ENCODE data around the gene THBS1.

THBS1 gene

DNA sequence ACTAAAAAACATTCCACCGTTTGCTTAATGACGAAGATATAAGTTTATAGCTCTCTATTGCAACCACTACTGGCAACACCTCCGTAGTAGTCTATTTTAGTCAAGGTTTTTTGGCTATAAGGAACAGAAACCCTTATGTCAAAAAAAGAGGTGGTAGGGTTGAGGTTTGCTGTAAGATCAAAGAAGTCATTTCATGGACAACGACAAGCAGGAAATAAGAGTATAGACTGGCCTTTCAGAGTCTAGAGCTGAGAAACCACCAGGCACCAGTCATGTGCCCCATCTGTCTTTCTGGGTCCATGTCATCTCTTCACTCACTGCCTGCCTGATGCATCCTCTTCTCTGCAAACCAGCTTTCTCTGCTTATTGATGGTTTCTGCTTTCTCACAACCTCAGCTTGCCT is 42.7 kb downstream of the THBS1 start:
- Histone ChIP-seq H3K27ac (no peak overlapping the region), H3K4me3 (ENCODE audit: low read depth, low read length) (no peak overlapping the region), H3K27me3 (ENCODE audit: insufficient read depth, low read depth, severe bottlenecking) (no peaks in the 10 kb centered on the region), H3K36me3 (no peaks in the 10 kb centered on the region), H3K9me3 (ENCODE audit: severe bottlenecking) (no peaks in the 10 kb centered on the region)
- no peak for TF ChIP-seq CTCF (IDR thresholded peaks at IDR 0.05; ENCODE audit: low read depth, low read length)
- DNase-seq, result no peak

GRCh38 chr15:39624806-39625205 is 43.9 kb downstream of the THBS1 start:
- no peak for TF ChIP-seq CTCF (IDR thresholded peaks at IDR 0.05; ENCODE audit: low read depth, low read length)
- Histone ChIP-seq H3K4me3 (ENCODE audit: low read depth, low read length) (no peak overlapping the region), H3K27me3 (ENCODE audit: insufficient read depth, low read depth, severe bottlenecking) (no peaks in the 10 kb centered on the region), H3K36me3 (no peaks in the 10 kb centered on the region), H3K27ac (no peak overlapping the region), H3K9me3 (ENCODE audit: severe bottlenecking) (no peaks in the 10 kb centered on the region)
- no peak for DNase-seq

DNA sequence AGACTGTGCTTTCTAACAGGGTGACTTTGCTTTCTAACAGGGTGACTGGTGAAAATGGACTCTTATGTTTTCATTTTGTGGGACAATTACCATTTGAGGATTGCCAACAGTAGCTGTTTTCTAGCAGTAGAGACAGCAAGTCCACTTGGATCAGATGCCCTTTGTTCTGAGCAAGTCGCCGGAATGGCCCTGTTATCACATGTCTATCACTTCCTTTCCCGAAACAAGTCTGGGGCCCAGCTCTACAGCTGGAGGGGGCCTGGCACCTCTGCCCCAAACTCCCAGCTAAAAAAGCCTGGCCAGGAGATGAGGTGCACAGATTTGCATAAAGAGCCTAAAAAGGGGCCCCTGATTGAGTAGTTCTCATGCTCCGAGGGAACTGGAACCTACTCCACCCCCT is 44.6 kb downstream of the THBS1 start:
- no peak for TF ChIP-seq CTCF (IDR thresholded peaks at IDR 0.05; ENCODE audit: low read depth, low read length)
- H3K27me3 ChIP-seq (ENCODE audit: insufficient read depth, low read depth, severe bottlenecking), result peaks cover 6% of the 10 kb centered on the region
- H3K4me3 ChIP-seq (ENCODE audit: low read depth, low read length), result no peak overlapping the region
- no peaks in the 10 kb centered on the region for H3K9me3 ChIP-seq (ENCODE audit: severe bottlenecking)
- no peak for DNase-seq
- H3K36me3 ChIP-seq, result no peaks in the 10 kb centered on the region
- no peak overlapping the region for H3K27ac ChIP-seq

DNA sequence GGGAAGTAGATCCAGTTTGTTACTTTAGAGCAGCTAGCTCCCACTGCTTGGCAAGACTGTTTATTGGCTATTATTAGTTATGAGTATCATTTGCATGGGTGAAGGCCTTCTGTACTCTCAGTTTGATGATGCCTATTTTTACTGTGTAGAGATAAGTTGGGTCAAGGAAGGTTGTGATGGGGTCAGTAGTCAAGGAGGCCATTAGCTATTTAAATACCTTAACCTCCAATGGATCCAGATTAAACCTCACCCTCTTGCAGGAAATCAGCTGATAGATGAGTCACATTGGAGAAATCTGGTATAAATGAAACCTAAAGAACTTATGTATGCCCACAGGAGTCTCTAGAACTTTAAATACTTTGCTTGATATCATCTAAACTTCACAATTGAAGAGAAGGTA is 45.0 kb downstream of the THBS1 start:
- TF ChIP-seq CTCF (IDR thresholded peaks at IDR 0.05; ENCODE audit: low read depth, low read length), result no peak
- no peak overlapping the region for H3K4me3 ChIP-seq (ENCODE audit: low read depth, low read length)
- H3K9me3 ChIP-seq (ENCODE audit: severe bottlenecking), result no peaks in the 10 kb centered on the region
- no peak for DNase-seq
- H3K27ac ChIP-seq, result no peak overlapping the region
- no peaks in the 10 kb centered on the region for H3K36me3 ChIP-seq
- peaks cover 7% of the 10 kb centered on the region for H3K27me3 ChIP-seq (ENCODE audit: insufficient read depth, low read depth, severe bottlenecking)

DNA sequence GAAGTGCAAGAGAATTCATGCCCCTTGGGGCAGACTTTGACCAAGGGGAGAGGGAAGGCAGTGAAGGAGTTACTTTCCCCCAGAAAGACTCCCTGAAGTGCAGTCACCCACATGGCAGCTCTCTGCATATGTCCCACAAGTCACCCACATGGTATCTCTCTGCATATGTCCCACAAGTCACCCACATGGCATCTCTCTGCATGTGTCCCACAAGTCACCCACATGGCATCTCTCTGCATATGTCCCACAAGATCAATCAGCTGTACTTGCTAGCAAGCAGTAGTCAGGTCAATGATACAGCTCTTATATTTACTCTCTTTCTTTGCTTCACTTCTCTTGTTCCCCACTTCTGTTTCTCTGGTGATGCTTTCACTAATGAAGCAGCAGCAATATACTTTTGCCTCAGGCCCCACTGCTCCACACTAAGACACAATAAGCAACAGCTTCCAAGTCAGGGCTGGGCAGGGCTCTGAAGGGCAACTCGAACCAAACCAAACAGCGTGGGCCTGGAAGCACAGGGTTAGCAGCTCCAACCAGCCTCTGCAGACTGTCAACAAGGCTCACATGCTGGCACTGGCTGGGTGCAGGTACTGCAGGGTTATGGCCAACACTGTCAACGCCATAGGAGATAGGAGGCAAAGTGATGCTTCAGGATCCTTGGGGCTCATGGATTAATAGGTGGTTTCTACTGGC is 46.7 kb downstream of the THBS1 start:
- TF ChIP-seq CTCF (IDR thresholded peaks at IDR 0.05; ENCODE audit: low read depth, low read length), result no peak
- Histone ChIP-seq H3K27ac (no peak overlapping the region), H3K4me3 (ENCODE audit: low read depth, low read length) (no peak overlapping the region), H3K9me3 (ENCODE audit: severe bottlenecking) (no peaks in the 10 kb centered on the region), H3K36me3 (no peaks in the 10 kb centered on the region), H3K27me3 (ENCODE audit: insufficient read depth, low read depth, severe bottlenecking) (peaks cover 10% of the 10 kb centered on the region)
- no peak for DNase-seq

DNA sequence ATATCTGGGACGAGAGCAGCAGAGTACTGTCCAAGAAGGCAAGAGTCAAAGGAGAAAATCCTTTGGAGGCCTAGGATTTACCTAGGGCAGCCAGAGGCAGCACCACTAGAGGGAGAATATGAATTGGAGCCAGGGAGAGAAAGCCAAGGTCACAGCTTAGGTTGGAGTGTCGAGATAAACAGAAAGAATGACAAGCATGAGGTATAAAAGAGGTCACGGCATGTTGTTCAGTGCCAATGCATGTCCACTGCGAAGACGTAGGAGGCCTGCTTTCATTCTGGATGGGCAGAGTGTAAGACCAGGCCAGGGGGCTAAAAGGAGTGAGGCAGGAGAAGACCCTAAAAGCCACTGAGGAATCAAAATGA is 47.2 kb downstream of the THBS1 start:
- DNase-seq, result no peak
- Histone ChIP-seq H3K27me3 (ENCODE audit: insufficient read depth, low read depth, severe bottlenecking) (peaks cover 10% of the 10 kb centered on the region), H3K36me3 (no peaks in the 10 kb centered on the region), H3K9me3 (ENCODE audit: severe bottlenecking) (no peaks in the 10 kb centered on the region), H3K27ac (no peak overlapping the region), H3K4me3 (ENCODE audit: low read depth, low read length) (no peak overlapping the region)
- no peak for TF ChIP-seq CTCF (IDR thresholded peaks at IDR 0.05; ENCODE audit: low read depth, low read length)

Data from WERI-Rb-1 (cell line).